HG02642 (cell line): Measurements from ENCODE around the gene UCHL1.
A peak's percentile ranks its signal among the peaks of the same experiment; 100 is the strongest.
"Not testable (repeated sequence)": the region's sequence is repeated elsewhere in the genome, so short reads cannot be mapped to it uniquely, and the experiment has no call there.

Source experiments
- ATAC-seq: cut with Tn5 transposase; IDR thresholded peaks from one replicate; pipeline ENCODE4 v1.9.1; 2021; ENCODE audit warnings: mild to moderate bottlenecking; ENCODE audit not compliant: unreplicated experiment, poor library complexity

The UCHL1 gene

GRCh38 chr4:41236032-41236431 is 20.7 kb upstream of the UCHL1 start:
- no peak for ATAC-seq

- ATAC-seq: no peak
Observed at GRCh38 chr4:41236508-41236907, 20.2 kb upstream of the UCHL1 start.

- no peak for ATAC-seq
Observed at GRCh38 chr4:41241919-41242318, 14.8 kb upstream of the UCHL1 start.

GRCh38 chr4:41245983-41246382 is 10.7 kb upstream of the UCHL1 start:
- no peak for ATAC-seq

GRCh38 chr4:41256131-41256739 is 493 bp upstream of the UCHL1 start:
- no peak for ATAC-seq

GRCh38 chr4:41257257-41257901 is 651 bp downstream of the UCHL1 start:
- ATAC-seq: peak; percentile 74

- no peak for ATAC-seq
Observed at GRCh38 chr4:41257906-41258305, 1.2 kb downstream of the UCHL1 start.

GRCh38 chr4:41258783-41259182 is 2.1 kb downstream of the UCHL1 start:
- no peak for ATAC-seq

GRCh38 chr4:41260116-41260733 is 3.5 kb downstream of the UCHL1 start:
- no peak for ATAC-seq

- ATAC-seq: no peak
Observed at GRCh38 chr4:41262198-41262597, 5.5 kb downstream of the UCHL1 start.

- ATAC-seq: no peak
Observed at GRCh38 chr4:41264212-41264611, 7.5 kb downstream of the UCHL1 start.

GRCh38 chr4:41267997-41268396 is 11.3 kb downstream of the UCHL1 start:
- ATAC-seq: no peak

GRCh38 chr4:41268721-41269517 is 12.2 kb downstream of the UCHL1 start:
- ATAC-seq: no peak

- no peak for ATAC-seq
Observed at GRCh38 chr4:41269682-41270081, 13.0 kb downstream of the UCHL1 start.

- not testable (repeated sequence) for ATAC-seq
Observed at GRCh38 chr4:41275931-41276330, 19.2 kb downstream of the UCHL1 start.

GRCh38 chr4:41280010-41280409 is 23.3 kb downstream of the UCHL1 start:
- no peak for ATAC-seq

- peak; percentile 92 for ATAC-seq
Observed at GRCh38 chr4:41281038-41281634, 24.4 kb downstream of the UCHL1 start.

- no peak for ATAC-seq
Observed at GRCh38 chr4:41282366-41282765, 25.6 kb downstream of the UCHL1 start.

- ATAC-seq: no peak
Observed at GRCh38 chr4:41285202-41285863, 28.6 kb downstream of the UCHL1 start.

- no peak for ATAC-seq
Observed at GRCh38 chr4:41285864-41286235, 29.1 kb downstream of the UCHL1 start.
